Ramos (cell line): ENCODE data around the gene GABRG3.
"Not testable (repeated sequence)": the region's sequence is repeated elsewhere in the genome, so short reads cannot be mapped to it uniquely, and the experiment has no call there.

Experiments
- in situ Hi-C: fragments of 300-500 bp; cut with MboI; formaldehyde crosslinking; loops from one replicate; pipeline ENCODE4 v1.14.3; 2022; ENCODE audit warnings: low sequenced_read_pairs; ENCODE audit not compliant: unreplicated experiment

Gene GABRG3

DNA sequence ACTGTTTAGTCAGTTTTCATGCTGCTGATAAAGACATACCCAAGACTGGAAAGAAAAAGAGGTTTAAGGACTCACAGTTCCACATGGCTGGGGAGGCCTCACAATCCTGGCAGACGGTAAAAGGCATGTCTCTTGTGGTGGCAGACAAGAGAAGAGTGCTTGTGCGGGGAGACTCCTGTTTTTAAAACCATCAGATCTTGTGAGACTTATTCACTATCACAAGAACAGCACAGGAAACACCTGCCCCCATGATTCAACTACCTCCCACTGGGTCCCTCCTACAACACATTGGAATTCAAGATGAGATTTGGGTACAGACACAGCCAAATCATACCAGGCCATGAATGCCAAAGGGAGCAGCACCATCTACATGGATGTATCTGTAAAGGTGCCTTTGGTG is 406.4 kb downstream of the GABRG3 start:
- in situ Hi-C loops: not testable (repeated sequence)

DNA sequence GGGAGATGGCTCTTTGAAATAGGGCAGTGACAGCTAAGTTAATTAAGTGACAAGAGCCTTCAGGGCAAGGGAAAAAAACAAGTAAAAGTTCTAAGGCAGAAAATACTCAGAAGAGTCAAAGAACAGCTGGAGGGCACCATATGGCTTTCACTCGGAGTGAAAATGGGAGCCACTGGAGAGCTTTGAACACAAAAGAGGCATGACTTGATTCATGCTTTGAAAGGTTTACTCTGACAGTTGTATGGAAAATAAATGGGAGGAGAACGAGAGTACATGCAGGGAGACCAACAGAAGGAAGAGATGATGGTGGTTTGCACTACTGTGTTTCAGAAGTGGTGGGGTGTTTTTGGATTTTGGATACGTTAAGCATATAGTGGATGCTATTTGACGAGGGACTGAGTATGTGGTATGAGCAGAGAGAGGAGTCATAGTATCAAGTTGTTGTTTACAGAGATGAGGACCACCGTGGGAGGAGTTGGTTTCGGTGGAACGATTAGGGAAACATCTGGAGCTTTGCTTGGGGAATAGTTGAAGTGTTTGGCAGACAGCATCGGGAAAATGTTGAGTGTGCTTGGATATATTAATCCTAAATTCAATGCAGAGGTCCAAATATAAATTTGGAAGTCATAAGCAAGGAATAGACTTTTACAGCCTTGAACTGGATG is 411.5 kb downstream of the GABRG3 start:
- in situ Hi-C loops: no loop called here

DNA sequence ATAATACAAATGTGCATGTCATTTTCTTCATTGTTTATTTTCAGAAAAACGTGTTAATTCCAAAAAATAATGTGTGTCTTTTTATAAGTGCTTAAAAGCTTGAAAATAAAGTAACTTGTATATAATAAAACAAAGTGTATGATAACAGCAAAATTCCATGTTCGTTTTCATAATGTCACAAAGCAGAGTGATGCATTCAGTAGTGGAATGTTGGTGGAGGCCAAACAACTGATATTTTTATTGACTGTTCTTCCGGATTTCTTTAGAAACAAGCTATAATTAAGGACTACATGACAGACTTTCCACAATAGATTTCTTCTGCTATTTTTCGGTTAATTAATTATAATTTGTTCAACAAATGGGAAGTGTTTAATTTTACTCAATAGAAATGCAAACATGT is 412.7 kb downstream of the GABRG3 start:
- in situ Hi-C loops: no loop called here

DNA sequence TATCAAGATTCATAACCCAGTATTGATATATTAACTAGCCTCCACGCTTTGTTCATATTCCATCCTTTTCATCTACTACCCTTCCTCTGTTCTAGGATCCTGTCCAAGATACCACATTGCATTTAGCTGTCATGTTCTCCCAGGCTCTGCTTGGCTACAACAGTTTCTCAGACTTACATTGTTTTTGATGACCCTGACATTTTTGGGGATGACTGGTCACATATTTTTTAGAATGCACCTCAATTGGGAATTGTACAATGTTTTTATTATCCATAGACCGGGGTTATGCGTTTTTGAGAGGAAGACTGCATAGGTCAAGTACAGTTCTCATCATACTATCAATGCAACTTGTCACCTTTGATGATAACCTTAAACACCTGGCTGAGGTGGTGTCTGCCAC is 421.2 kb downstream of the GABRG3 start:
- in situ Hi-C loops: no loop called here

DNA sequence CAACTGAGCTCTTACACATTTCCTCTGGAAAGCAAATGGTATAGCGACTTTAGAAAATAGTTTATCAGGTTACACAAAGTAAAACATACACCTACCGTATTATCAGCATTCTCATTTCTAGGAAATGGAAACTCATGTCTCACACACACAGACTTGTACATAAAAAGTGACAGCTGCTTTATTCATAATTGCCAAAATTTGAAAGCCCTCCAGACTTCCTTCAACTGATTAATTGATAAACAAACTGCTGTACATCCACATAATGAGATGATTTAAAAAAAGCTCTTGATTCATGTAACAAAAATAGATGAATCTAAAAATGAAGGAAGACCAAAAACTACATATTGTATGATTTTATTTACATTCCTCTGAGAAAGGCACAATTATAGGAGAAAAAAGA is 425.5 kb downstream of the GABRG3 start:
- in situ Hi-C loops: no loop called here

DNA sequence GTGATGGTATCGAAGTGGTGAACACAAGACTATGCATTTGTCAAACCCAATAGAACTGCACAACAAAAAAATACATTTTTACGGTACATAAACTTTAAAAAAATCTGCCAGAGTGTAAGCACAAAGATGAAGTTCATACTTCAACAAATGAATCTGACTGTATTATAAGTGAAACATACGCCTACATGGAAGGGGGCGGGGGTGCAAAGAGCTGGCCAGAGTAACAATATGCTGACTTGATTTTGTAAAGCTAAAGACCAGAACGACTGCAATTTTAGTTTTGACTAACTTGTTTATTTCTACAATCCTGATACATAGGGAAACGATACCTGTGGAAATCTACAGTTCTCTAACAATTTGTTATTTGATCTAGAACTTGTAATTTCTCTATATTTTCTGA is 426.0 kb downstream of the GABRG3 start:
- in situ Hi-C loops: no loop called here

DNA sequence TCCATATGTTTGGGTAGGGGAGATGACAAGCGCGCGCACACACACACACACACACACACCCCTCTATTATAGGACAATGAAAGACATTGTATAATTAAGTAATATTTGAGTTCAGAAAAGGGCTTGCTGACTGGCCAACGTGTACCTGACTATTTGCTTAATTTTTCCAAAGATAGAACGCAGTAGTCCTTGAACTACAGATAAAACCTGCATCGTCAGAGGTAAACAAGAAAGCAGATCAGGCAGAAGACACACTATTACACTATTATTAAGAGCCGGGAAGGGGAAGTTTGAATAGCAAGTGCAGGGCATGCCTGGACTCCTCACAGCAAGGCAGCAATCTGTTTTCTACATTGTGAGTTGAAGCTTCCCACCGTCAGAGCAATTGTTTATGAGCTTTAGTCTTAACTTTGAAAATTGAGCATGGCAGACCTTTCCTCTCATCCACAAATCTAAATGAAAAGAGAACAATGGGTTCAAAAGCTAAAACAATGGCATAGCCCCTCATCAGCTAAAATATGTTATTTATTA is 427.7 kb downstream of the GABRG3 start:
- in situ Hi-C loops: no loop called here

DNA sequence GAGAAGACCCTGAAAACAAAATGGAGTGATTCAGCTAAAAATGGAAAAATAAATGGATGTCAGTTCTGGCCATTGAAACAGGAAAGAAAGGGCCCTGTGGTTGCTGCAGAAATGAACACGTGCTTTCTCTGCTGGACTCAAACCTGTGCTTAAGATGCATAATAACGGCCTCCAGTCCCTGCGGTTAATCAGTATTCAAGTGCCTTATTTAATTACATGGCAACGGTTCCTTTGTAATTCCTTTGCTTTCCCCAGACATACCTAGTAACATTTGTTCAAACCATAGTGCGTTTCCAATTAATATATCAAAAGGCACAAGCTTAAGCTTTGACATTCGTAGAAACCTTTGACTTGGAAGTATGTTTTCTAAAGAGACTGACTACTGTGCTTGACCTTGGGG is 428.3 kb downstream of the GABRG3 start:
- in situ Hi-C loops: no loop called here

DNA sequence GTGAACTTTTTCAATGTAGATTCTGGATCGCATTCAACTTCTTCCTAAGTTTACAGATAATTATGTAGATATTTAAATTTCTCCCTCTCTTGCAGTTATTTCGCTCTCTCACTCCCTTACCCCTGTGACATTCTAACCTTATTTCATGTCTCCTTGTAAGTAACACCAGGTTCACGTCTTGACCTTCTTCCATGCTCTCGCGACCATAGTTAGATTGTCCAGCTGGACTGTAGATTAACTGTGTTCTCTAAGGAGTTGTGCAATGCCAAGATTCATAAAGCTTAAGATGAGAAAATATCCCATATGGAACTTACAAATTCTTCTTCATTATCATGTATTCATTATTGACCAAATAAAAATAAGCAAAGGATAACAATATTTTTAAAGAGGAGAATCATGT is 430.5 kb downstream of the GABRG3 start:
- in situ Hi-C loops: no loop called here

DNA sequence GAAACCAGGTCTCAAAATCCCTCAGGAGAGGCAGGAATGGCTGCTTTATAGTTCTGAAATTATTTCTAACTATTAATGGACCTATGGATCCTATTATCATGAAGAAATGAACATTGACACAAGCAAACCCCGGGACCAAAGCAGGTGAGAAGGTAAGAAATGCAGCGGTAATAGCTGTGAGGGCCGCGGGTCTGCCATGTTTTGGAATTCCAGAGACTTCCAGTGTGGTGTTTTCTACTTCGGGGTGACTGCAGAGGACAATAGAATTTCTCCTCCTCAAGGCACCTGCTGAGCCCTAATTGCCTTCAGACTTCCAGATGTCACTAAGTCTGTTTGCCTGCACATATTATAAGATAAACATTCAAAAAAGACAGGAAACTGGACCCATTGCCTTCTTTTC is 437.4 kb downstream of the GABRG3 start:
- in situ Hi-C loops: no loop called here

DNA sequence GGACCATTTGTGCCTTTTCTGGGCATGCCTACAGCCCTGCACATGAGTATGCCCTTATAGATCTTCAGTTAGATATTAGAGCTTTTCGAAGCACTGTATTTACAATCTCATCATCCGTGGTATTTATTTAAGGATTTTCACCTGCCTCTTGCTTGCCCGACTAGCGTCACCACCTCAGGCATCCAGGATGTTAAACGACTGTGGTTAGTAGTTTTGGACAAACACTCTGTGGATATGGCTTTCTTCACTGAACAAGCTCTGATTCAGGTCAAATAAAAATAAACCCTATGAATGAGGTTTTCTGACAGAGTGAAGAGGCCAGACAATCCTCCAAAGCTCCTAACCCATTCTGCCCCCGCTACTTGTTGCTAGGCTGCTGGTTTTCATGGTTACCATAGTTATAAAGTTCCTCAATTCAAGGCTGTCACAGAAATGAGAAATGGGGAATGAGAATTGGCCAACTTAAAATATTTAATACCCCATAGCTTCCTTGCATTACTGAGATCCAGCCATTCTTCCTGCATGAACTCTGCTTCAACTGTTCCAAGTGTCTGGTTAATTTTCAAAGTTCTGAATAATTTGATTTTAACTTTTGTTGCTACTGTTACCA is 440.1 kb downstream of the GABRG3 start:
- in situ Hi-C loops: no loop called here

DNA sequence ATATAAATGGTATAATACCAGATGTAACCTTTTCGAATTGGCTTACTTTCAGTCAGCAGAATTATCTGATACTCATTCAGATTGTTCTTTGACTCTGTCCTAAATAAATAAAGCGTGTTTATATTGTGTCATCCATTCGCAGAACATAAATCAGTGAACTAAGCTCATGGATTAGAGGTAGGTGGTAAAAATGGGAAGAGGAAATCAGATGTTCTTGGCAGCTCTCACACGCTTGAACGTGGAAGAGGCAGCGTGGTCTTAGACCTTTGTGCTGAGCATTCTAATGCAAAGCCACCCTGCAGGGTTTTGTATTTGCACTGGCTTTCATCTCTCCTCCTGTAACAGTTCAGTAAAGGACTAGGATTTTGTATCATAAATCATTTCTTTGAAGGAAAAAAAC is 441.4 kb downstream of the GABRG3 start:
- in situ Hi-C loops: no loop called here

DNA sequence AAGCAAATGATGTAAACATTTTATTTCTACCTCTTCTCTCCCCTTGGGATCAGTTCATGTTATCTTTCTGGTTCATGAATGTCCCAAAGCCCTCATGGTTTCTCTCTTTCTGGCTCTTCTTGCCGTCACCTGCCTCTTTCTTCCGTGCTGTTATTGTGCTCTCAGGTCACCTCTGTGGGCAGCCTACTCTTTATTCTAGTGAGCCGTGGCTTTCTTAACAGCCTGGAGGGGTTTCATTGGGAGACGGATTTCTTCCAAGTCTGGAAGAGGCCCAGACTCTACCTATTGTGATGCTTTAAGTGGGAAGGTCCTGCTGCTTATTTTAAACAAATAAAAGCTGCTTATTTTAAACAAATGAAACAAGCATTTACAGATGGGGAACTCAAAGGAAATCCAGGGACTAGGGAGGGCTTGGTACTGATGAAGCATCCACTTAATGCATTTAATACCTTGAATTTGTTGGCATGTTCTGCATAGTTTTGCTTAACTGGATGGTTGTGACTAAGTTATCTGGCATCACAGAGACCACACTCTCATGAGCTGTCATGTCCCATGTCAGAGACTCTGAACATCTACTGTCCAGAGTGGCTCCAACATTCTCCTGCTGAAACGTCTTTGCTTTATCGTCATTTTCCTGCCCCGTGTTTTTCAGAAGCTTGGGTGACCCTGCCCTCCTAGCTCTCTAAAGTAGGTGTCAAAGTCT is 443.3 kb downstream of the GABRG3 start:
- in situ Hi-C loops: no loop called here

DNA sequence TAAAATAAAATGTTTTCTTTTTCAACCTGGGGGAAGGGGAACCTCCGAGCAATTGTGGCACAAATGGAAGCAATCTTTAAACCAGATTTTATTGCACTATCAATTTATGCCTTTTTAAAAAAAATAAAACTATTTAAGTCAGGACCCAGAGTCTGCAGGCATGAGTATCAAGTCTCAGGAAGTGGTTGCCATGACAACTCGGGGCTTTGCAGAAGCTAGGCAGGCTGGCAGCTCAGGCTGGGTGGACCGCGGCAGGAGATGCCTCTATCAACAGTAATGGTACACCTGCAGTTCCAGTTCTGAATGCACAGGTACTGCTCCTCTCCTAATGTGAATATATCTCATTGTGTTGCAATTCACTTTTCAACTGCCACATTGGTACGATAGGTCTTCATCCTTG is 447.7 kb downstream of the GABRG3 start:
- in situ Hi-C loops: no loop called here

DNA sequence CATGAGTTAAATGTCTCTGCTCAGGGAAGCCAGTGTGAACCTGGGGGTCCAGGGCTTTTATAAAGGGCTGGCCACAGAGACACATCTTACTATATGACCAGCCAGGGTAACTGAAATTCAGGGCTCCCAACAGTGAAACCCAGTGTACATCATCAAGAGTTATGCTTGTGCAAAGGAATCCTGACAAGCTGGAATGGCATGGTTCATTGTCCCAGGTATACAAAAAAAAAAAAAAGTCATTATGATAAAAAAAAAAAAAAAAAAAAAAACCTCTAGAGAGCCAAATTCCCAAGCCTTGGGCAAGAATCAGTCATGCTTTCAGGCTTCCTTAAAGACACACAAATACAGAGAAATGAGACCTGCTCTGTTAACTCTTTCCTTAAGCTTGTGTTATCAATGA is 452.0 kb downstream of the GABRG3 start:
- in situ Hi-C loops: no loop called here

DNA sequence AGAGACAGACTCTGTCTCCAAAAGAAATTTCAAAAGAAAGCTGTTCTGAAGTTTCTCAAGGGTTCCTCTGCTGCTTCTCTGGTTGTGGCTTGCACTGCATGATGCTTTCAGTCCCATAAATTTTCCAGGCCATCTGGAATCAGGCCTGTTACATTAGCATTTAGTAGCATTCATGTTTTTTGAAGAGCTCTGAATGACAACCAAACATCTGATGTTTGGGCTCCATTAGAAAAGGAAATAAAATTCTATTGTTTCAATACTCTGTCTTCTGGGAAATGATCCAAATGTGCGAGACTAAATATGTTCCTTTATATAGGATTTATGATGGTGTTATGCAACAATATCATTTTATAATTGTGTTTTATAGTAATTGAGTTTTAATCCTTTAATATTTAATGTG is 455.8 kb downstream of the GABRG3 start:
- in situ Hi-C loops: no loop called here

DNA sequence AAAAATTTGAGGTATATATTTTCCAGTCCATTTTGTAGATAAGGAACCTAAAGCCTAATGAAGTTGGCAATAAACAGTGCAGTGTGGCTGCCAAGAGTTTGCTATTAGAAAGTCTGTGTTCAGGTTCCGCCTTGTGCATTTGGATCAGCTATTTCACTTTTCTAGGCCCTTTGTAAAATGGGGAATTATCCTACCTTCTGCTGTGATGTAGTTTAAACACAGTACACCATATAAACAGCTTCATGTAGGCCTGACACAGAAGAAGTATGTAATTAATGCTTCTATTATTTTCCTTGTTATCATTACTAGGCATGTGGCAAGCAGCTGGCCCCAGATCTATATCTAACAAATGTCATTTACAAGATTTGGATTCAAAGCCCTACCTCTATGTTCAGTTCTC is 456.3 kb downstream of the GABRG3 start:
- in situ Hi-C loops: no loop called here

DNA sequence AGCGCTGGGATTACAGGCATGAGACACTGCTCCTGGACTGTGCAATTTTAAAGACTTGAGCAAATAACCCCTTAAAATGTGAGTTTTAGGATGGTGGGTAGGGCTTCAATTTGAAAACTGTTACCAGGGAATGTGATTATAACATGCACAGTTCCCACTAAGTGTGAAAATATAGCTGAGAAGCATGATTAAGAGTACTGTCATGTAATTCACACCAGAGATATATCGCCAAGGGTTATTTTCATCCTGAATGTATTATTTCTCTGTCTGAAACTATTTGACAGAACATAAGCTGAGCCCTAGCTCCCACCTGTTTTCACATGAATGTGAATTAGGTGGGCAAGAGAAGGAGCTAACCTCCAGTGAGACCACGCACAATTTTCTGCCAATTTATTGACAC is 457.2 kb downstream of the GABRG3 start:
- in situ Hi-C loops: no loop called here

DNA sequence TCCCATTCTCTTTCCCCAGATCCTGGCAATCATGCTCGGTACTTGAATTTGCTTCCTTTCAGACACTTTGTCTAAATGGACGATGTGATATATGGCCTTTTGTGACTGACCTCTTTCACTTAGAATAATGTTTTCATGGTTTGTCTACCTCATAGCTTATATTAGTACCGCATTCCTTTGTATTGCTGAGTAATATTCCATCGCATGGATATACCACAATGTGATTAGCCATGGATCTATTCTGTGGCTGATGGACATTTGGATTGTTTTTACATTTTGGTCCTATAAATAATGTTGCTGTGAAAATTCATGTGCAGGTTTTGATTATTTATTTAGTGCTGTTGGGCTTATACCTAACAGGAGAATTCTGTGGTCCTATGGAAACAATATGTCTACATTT is 458.6 kb downstream of the GABRG3 start:
- in situ Hi-C loops: no loop called here

DNA sequence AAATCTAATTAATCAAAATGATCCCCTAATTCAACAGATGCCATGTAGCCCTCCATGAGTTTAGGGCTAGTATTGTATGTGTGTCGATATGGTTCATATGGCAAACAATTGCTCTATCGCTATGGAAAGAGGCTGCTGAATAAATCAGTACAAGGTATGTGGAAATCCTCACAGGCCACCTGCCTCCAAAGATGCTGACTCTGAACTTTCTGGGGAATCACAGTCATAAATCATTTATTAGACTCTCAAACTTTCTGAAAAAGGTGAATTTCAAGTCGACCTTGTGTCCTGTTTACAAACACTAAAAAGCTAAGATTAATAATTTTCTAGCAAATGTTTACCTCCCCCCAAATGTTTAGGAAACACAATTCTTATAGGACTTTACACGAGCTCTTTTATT is 462.6 kb downstream of the GABRG3 start:
- in situ Hi-C loops: no loop called here
